ENCODE measurements around the gene DOCK7. TPM values are rescaled to one million over a fixed set of nuclear protein-coding genes. Genes with fewer than 3 reads are reported as not detected.

DOCK7 gene
- total RNA-seq, 2 experiments from 2014 or later: 15.5 to 20.4 TPM

DNA sequence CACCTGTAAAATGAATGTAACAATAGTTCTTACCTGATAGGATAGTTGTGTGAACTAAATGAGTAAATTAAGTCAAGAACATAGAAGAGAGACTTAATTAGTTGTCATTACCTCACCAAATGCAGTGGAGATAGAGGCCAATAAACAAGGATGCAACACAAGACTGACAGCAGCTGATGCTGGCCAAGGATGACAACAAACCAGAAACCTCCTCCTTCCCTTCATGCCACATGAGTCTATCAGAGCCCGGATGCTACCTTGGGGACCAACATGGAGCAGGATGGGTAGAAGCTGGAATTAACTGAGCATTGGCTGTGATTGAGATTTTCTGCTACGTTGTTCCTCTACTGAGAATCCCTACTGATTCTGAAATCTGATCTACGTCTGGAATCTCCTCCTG is 281.6 kb downstream of the DOCK7 start:
- Mint-ChIP-seq H3K4me3 (no peak overlapping the region), H3K27ac (no peak overlapping the region), H3K9me3 (no peaks in the 10 kb centered on the region), H3K36me3 (no peaks in the 10 kb centered on the region), H3K4me1 (ENCODE audit: low read depth) (no peaks in the 10 kb centered on the region), H3K27me3 (no peaks in the 10 kb centered on the region)
- intact Hi-C loops (cut with micrococcal nuclease): no loop called here
- no peak for DNase-seq
- POLR2A ChIA-PET: no interaction called here
- CTCF ChIA-PET: interaction anchor here (0.6 to 8.2 kb wide), 10 partner anchors 9 to 324 kb away, joined by 3 to 69 read pairs (median 3); no protein-coding TSS in a partner anchor

DNA sequence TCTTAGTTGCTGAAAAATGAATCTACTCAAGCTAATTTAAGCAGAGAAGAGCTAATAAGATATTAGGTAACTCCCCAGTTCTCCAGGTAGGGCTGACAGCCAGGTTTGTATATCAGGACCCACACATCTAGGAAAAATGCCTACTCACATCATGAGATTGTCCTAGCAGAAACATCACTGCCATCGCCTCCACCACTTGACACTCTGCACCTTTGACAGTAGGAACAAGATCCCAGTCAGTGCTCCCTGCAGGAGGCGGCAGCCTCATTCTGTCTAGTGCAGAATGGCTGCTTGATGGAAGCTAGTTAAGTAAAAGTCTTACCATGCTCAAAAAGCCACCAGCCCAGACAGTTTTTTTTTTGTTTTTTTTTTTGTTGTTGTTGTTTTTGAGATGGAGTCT is 282.9 kb downstream of the DOCK7 start:
- H3K36me3 Mint-ChIP-seq: no peaks in the 10 kb centered on the region
- no peak overlapping the region for H3K27ac Mint-ChIP-seq
- POLR2A ChIA-PET: interaction anchor here (0.7 kb wide), 1 partner anchor 15 kb away, joined by 3 read pairs; no protein-coding TSS in a partner anchor
- intact Hi-C loops (cut with micrococcal nuclease): no loop called here
- no peaks in the 10 kb centered on the region for H3K9me3 Mint-ChIP-seq
- H3K27me3 Mint-ChIP-seq: no peaks in the 10 kb centered on the region
- no peak for DNase-seq
- no peak overlapping the region for H3K4me3 Mint-ChIP-seq
- CTCF ChIA-PET: interaction anchor here (0.6 to 8.2 kb wide), 5 partner anchors 8 to 1265 kb away, joined by 3 to 69 read pairs (median 4); no protein-coding TSS in a partner anchor
- no peaks in the 10 kb centered on the region for H3K4me1 Mint-ChIP-seq (ENCODE audit: low read depth)

Other genes starting within 250 kb of the DOCK7 start
- not detected for gene ANGPTL3, start 90.9 kb downstream of the DOCK7 start, total RNA-seq
- 10 to 100 TPM; 14.6 to 15.9 TPM for gene ATG4C, start 95.7 kb upstream of the DOCK7 start, total RNA-seq

Data from activated CD4-positive, alpha-beta memory T cell treated with anti-CD3 and anti-CD28 coated beads for 36 hours (primary cell).